HepG2 (cell line): ENCODE measurements around the gene ADAD1. TPM values are rescaled to one million over a fixed set of nuclear protein-coding genes. Genes with fewer than 3 reads are reported as not detected.

Experiments used
- ATAC-seq: fragments of 200-7000 bp; cut with Tn5 transposase; 3 replicates; pipeline ENCODE4 v1.9.1; 2020; ENCODE audit warnings: mild to moderate bottlenecking, moderate library complexity
- BruUV-seq: library from RNA; stranded (reverse); fragments of 400-500 nt; replicated peaks from 2 replicates; lab custom pipeline; 2021; lab: Mats Ljungman, UMichigan
- CTCF ChIA-PET: fragments of 300-600 bp; formaldehyde crosslinking; extraction: SDS; loops from one replicate; lab custom pipeline; 2021; ENCODE audit warnings: low total read pairs, inconsistent platforms, low intra/inter-chr PET ratio; lab: Yijun Ruan, JAX
- POLR2A ChIA-PET: fragments of 350-600 bp; sonication (Branson Sonifier 250); formaldehyde crosslinking; loops from one replicate; lab custom pipeline; 2020; ENCODE audit warnings: antibody characterized with exemption, inconsistent platforms; lab: Yijun Ruan, JAX
- DNase-seq: peaks from one replicate; pipeline ENCODE4 v3.0.0-alpha.2; 2015; ENCODE audit warnings: low spot score
- FAIRE-seq: peaks from 3 replicates; lab custom pipeline; 2011; peaks lifted over from hg19 to GRCh38; lab: Jason Lieb, UNC
- H2AFZ ChIP-seq: one replicate; pipeline ENCODE4 v1.6.1; 2011; ENCODE audit warnings: low read length, inconsistent platforms
- H3K27ac ChIP-seq: fragments of 300-600 bp; 3 replicates; pipeline ENCODE4 v1.8.0; 2011; ENCODE audit warnings: mixed run types, mild to moderate bottlenecking, mixed read lengths, low read length, inconsistent platforms; ENCODE audit not compliant: insufficient read depth; ENCODE audit errors: extremely low read length
- H3K27me3 ChIP-seq, 2 experiments: fragments of 200-600 bp in 1 of 2; 2 replicates in 1 of 2; 3 replicates in 1 of 2; pipeline versions ENCODE4 v1.6.0 to v1.8.0; 2011; ENCODE audit warnings: low read length in 2 of 2, mild to moderate bottlenecking in 2 of 2, moderate library complexity in 2 of 2, inconsistent platforms in 1 of 2; ENCODE audit not compliant: insufficient read depth in 2 of 2, control insufficient read depth in 1 of 2
- H3K36me3 ChIP-seq, 2 experiments: fragments of 200-600 bp in 1 of 2; replicated peaks in 1 of 2; 2 replicates in 1 of 2; 3 replicates in 1 of 2; pipeline versions ENCODE4 v1.5.1 to v1.8.0; 2011; ENCODE audit warnings: low read length in 2 of 2, inconsistent platforms in 1 of 2; ENCODE audit not compliant: insufficient read depth in 2 of 2, control insufficient read depth in 1 of 2
- H3K4me1 ChIP-seq: 2 replicates; pipeline ENCODE4 v1.5.1; 2012; ENCODE audit warnings: low read length, inconsistent platforms; ENCODE audit not compliant: insufficient read depth
- H3K4me2 ChIP-seq: 2 replicates; pipeline ENCODE4 v1.6.0; 2011; ENCODE audit warnings: low read depth, low read length, inconsistent platforms
- H3K4me3 ChIP-seq, 3 experiments: fragments of 200-600 bp in 1 of 3; sonication (generic), shearing (Covaris generic) in 1 of 3; replicated peaks in 1 of 3; 2 replicates each; pipeline ENCODE4 v1.5.1; 2011 to 2016; ENCODE audit warnings: low read length in 3 of 3, inconsistent platforms in 2 of 3, low read depth in 2 of 3, mild to moderate bottlenecking in 2 of 3, control low read depth in 1 of 3, mixed read lengths in 1 of 3; ENCODE audit not compliant: insufficient read depth in 1 of 3
- H3K79me2 ChIP-seq: one replicate; pipeline ENCODE4 v1.6.1; 2011; ENCODE audit warnings: low read length, inconsistent platforms; ENCODE audit not compliant: insufficient read depth
- H3K9ac ChIP-seq: 2 replicates; pipeline ENCODE4 v1.6.0; 2011; ENCODE audit warnings: mild to moderate bottlenecking, low read depth, low read length, inconsistent platforms; ENCODE audit not compliant: insufficient read depth
- H3K9me3 ChIP-seq: 2 replicates; pipeline ENCODE4 v1.5.1; 2012; ENCODE audit warnings: mild to moderate bottlenecking, low read length
- H4K20me1 ChIP-seq: 2 replicates; pipeline ENCODE4 v1.6.0; 2011; ENCODE audit warnings: inconsistent platforms, mild to moderate bottlenecking, low read length, moderate library complexity; ENCODE audit not compliant: insufficient read depth
- ETV6 ChIP-seq: sonication (generic); formaldehyde crosslinking; conservative IDR thresholded peaks from 2 replicates; pipeline ENCODE4 v1.4.0; 2020; ENCODE audit warnings: missing genetic modification reagents
- EZH2 ChIP-seq: conservative IDR thresholded peaks from 2 replicates; pipeline ENCODE4 v1.6.1; 2012; ENCODE audit warnings: mild to moderate bottlenecking, low read depth, low read length, moderate library complexity
- HMG20B ChIP-seq: conservative IDR thresholded peaks from 2 replicates; pipeline ENCODE4 v1.6.1; 2016; ENCODE audit warnings: missing genetic modification reagents, missing compliant biosample characterization
- MAZ ChIP-seq, 2 experiments: sonication (generic) in 1 of 2; formaldehyde crosslinking in 1 of 2; IDR thresholded peaks; 2 replicates each; pipeline versions ENCODE4 v1.5.0 to v1.6.1; 2012 to 2020; ENCODE audit warnings: low read depth in 2 of 2, mild to moderate bottlenecking in 2 of 2, borderline replicate concordance in 1 of 2, improper control_type of control experiment in 1 of 2, low read length in 1 of 2, missing genetic modification reagents in 1 of 2, moderate library complexity in 1 of 2
- PCBP1 ChIP-seq: fragments of 200-400 bp; formaldehyde crosslinking; IDR thresholded peaks from 2 replicates; pipeline ENCODE4 v1.6.1; 2017; ENCODE audit warnings: mild to moderate bottlenecking, low read depth, low read length, borderline replicate concordance
- ZNF253 ChIP-seq: sonication (generic); formaldehyde crosslinking; IDR thresholded peaks from 2 replicates; pipeline ENCODE4 v1.8.0; 2022; ENCODE audit warnings: mild to moderate bottlenecking, missing genetic modification reagents, borderline replicate concordance
- WGBS: methylation state at CpG from one replicate; pipeline ENCODE4 v1.1.6; 2017; ENCODE audit warnings: low lambda C conversion rate; 5-methylcytosine and 5-hydroxymethylcytosine counted together
- in situ Hi-C: cut with HindIII; loops from 2 replicates; pipeline ENCODE4 v1.10.0; 2017; ENCODE audit warnings: low pct_unique_long_range_greater_than_20kb; ENCODE audit not compliant: extremely low pct_ligation_motif_present
- intact Hi-C: fragments of 100-400 bp; cut with micrococcal nuclease; formaldehyde crosslinking; loops from one replicate; pipeline ENCODE4 v1.10.0; 2022; ENCODE audit not compliant: unreplicated experiment
- polyA plus RNA-seq, 8 experiments: library from polyadenylated mRNA; depleted of rRNA in 3 of 8; stranded (reverse) in 7 of 8; unstranded in 1 of 8; fragments of >200 nt; fragmentation: Illumina TruSeq in 4 of 8; extraction: Trizol in 4 of 8; gene quantifications; 2 replicates each; pipeline versions ENCODE4 v1.2.1 to v1.2.3, GENCODE V29; 2011 to 2016; ENCODE audit warnings: low read depth in 4 of 8, missing spikeins in 1 of 8, mixed read lengths in 1 of 8; ENCODE audit not compliant: insufficient read depth in 1 of 8
- total RNA-seq, 5 experiments: library from RNA; depleted of rRNA; stranded (reverse); fragments of >200 nt; fragmentation: Illumina TruSeq; extraction: Trizol; gene quantifications; 2 replicates each; pipeline ENCODE4 v1.2.3, GENCODE V29; 2016; ENCODE audit warnings: low read depth in 1 of 5
- TF ChIP-seq, protein P1 (sequence below): sonication (generic); formaldehyde crosslinking; IDR thresholded peaks from 2 replicates; pipeline ENCODE4 v1.5.1; 2020; ENCODE audit warnings: missing genetic modification reagents, mild to moderate bottlenecking, borderline replicate concordance

ADAD1 gene
- total and polyA plus RNA-seq, 2 of the 13 experiments (the other 11 are each of a cell fraction or from before 2014, with no cell fraction given), result not detected

DNA sequence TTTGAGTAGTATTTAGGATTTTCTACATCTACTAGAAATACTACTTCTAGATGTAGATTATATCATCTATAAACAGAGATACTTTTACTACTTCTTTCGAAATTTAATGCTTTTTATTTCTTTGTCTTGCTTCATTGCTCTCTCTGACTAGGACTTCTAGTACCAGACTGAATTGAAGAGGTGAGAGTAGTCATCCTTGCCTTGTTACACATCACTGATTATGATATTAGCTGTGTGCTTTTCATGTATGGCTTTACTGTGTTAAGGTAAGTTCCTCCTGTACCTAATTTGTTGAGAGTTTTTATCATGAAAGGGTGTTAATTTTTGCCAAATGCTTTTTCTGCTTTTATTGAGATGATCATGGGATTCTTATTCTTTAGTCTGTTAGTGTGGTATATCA, 97.3 kb downstream of the ADAD1 start:
- intact Hi-C loops, result no loop called here
- WGBS, result 0% methylated on average over 1 of the region's 1 CpG
- Histone ChIP-seq H3K27me3 (no peaks in the 10 kb centered on the region), H3K9ac (no peak overlapping the region), H3K36me3 (no peaks in the 10 kb centered on the region), H4K20me1 (no peaks in the 10 kb centered on the region), H3K79me2 (no peaks in the 10 kb centered on the region), H3K9me3 (no peaks in the 10 kb centered on the region), H3K4me3 (no peak overlapping the region), H2AFZ (no peak overlapping the region), H3K4me1 (no peaks in the 10 kb centered on the region), H3K4me2 (no peak overlapping the region), H3K27ac (no peak overlapping the region)
- no peak for FAIRE-seq
- POLR2A ChIA-PET, result no interaction called here
- BruUV-seq, result no TSS peak
- TF ChIP-seq ZNF253 (CRISPR knock-in tag), result no peak
- TF ChIP-seq, protein P1, sequence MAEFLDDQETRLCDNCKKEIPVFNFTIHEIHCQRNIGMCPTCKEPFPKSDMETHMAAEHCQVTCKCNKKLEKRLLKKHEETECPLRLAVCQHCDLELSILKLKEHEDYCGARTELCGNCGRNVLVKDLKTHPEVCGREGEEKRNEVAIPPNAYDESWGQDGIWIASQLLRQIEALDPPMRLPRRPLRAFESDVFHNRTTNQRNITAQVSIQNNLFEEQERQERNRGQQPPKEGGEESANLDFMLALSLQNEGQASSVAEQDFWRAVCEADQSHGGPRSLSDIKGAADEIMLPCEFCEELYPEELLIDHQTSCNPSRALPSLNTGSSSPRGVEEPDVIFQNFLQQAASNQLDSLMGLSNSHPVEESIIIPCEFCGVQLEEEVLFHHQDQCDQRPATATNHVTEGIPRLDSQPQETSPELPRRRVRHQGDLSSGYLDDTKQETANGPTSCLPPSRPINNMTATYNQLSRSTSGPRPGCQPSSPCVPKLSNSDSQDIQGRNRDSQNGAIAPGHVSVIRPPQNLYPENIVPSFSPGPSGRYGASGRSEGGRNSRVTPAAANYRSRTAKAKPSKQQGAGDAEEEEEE, result no peak
- TF ChIP-seq EZH2, result no peak
- no peak for DNase-seq
- in situ Hi-C loops, result no loop called here
- no peak for ATAC-seq
- CTCF ChIA-PET, result no interaction called here

DNA sequence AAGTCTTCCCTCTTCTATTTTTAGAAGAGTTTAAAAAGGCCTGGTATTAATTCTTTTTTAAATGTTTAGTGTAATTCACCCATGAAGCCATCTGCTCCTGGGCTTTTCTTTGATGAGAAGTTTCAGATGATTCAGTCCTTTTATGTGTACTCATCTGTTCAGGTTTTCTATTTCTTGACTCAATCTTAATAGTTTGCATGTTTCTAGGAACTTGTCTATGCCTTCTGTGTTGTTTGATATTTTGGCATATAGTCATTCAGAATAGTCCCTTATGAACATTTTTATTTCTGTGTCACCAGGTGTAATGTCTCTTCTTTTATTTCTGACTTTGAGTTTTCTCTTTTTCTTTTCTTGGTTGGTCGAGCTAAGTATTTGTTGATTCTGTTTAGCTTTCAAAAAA, 97.9 kb downstream of the ADAD1 start:
- ChIA-PET POLR2A (no interaction called here), CTCF (no interaction called here)
- ATAC-seq (no peak), FAIRE-seq (no peak), DNase-seq (no peak)
- Histone ChIP-seq H3K4me2 (no peak overlapping the region), H3K36me3 (no peaks in the 10 kb centered on the region), H3K4me1 (no peaks in the 10 kb centered on the region), H4K20me1 (no peaks in the 10 kb centered on the region), H2AFZ (no peak overlapping the region), H3K27me3 (no peaks in the 10 kb centered on the region), H3K79me2 (no peaks in the 10 kb centered on the region), H3K9me3 (no peaks in the 10 kb centered on the region), H3K9ac (no peak overlapping the region), H3K4me3 (no peak overlapping the region), H3K27ac (no peak overlapping the region)
- no TSS peak for BruUV-seq
- TF ChIP-seq MAZ (IDR thresholded peaks at IDR 0.05; ENCODE audit: borderline replicate concordance, low read depth, low read length), result no peak
- TF ChIP-seq MAZ (CRISPR knock-in tag; IDR thresholded peaks at IDR 0.05; ENCODE audit: low read depth), result no peak
- TF ChIP-seq ETV6, result no peak
- no peak for TF ChIP-seq PCBP1
- no peak for TF ChIP-seq HMG20B
- in situ Hi-C loops, result no loop called here
- 3% methylated on average over 1 of the region's 1 CpG for WGBS
- intact Hi-C loops, result no loop called here

Other genes with a start within 250 kb of the ADAD1 start
- 25.3 and 27.7 TPM in 2 replicates for gene BLTP1, start 226.7 kb upstream of the ADAD1 start, total RNA-seq (2016; rRNA removed; fragmentation: Illumina TruSeq; extraction: Trizol)
- 30.5 and 33.1 TPM in 2 replicates for gene BLTP1, start 226.7 kb upstream of the ADAD1 start, polyA plus RNA-seq (2011; rRNA removed)
- not detected in 2 replicates for gene IL2, start 77.7 kb downstream of the ADAD1 start, total RNA-seq (2016; rRNA removed; fragmentation: Illumina TruSeq; extraction: Trizol)
- not detected in 2 replicates for gene IL2, start 77.7 kb downstream of the ADAD1 start, polyA plus RNA-seq (2011; rRNA removed)
- gene IL21, start 242.1 kb downstream of the ADAD1 start, total RNA-seq (2016; rRNA removed; fragmentation: Illumina TruSeq; extraction: Trizol), result not detected in 2 replicates
- gene IL21, start 242.1 kb downstream of the ADAD1 start, polyA plus RNA-seq (2011; rRNA removed), result not detected in 2 replicates